ENCODE measurements around the gene CACNA1S. TPM values are rescaled to one million over a fixed set of nuclear protein-coding genes. Genes with fewer than 3 reads are reported as not detected.

Gene CACNA1S
- total RNA-seq, 1 experiment from 2014 or later, result not detected

DNA sequence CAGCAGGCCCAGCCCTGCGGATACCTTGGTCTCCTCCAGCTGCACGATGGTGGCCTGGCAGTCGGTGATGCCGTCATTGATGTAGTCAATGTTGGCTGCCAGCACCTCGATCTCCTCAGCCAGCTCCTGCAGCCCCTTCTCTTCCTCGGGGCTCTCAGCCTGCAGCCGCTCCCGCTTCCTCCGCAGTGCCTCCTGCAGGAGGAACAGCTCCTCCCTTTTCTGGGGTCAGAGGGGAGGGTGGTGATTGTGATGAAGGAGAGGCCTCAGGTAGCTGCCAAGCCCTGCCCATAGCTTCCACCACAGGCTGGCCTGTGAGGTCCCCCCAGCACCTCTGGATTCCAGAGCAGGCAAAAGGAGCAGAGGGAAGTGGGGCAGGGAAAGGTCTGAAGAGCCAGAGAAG lies 122.1 kb downstream of the CACNA1S start:
- DNase-seq (ENCODE audit: low read depth), result no peak

Other genes starting within 250 kb of the CACNA1S start
- gene GPR25, start 239.4 kb downstream of the CACNA1S start, total RNA-seq (2014; rRNA removed; shearing (Covaris generic)), result not detected in 2 replicates
- gene INAVA, start 217.5 kb downstream of the CACNA1S start, total RNA-seq (2014; rRNA removed; shearing (Covaris generic)), result not detected in 2 replicates
- gene KIF21B, start 88.7 kb downstream of the CACNA1S start, total RNA-seq (2014; rRNA removed; shearing (Covaris generic)), result 4.7 and 5.2 TPM in 2 replicates
- not detected in 2 replicates for gene ASCL5, start 14.8 kb upstream of the CACNA1S start, total RNA-seq (2014; rRNA removed; shearing (Covaris generic))
- 61.7 and 76.5 TPM in 2 replicates for gene TMEM9, start 42.0 kb upstream of the CACNA1S start, total RNA-seq (2014; rRNA removed; shearing (Covaris generic))
- 0.14 and 0.17 TPM in 2 replicates for gene IGFN1, start 78.4 kb upstream of the CACNA1S start, total RNA-seq (2014; rRNA removed; shearing (Covaris generic))
- not detected in 2 replicates for gene PKP1, start 171.1 kb upstream of the CACNA1S start, total RNA-seq (2014; rRNA removed; shearing (Covaris generic))

Measured in HT1080 (cell line).